Activated CD8-positive, alpha-beta memory T cell treated with anti-CD3 and anti-CD28 coated beads for 4 hours (primary cell): Measurements from ENCODE around the gene WSCD2.

Experiments
- DNase-seq, 2 donors: peaks; one replicate each; pipeline ENCODE4 v3.0.0-alpha.2; 2020; ENCODE audit warnings: low read depth in 2 of 2

The WSCD2 gene

DNA sequence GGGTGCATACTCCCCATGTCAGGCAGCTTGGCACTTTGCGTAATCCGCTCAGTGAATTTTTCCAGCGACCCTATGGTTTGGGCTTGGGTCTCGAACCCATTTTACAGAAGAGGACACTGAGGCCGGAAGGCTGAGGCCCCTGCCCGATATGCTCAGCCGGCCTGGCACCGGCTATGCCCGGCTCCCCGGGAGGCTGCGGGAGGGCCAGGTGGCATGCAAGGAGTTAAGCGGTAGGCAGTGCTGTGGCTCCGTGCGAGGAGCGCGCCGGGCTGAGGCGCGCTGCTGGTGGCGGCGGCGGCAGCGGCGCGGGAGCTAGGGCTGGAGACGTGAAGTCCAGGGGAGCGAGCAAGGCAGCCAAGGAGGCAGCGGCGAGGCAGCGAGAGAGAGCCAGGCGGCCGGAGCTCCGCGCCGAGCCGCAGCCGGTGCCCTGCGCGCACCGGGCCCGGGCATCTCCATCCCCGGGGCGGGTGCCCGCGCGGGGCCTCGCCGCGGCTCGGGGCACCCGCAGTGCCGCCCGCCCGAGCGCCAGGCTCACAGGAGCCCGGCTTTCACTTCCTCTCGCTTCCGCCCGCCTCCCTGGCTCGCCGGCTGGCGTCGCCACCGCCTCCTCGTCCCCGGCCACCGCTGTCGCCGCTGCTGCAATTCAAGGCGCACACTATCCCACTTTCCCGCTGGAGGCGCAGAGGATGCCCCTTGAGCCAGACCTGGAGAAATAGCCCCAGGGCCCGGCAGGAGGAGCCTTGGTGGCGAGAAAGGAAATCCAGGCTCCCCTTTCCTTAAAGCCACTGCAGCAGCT is at the start of gene WSCD2:
Gene WSCD2, plus strand, starts transcription at position 272 of the 796 bp plus-strand sequence. CDS start 66,545 bp downstream, outside the sequence.
- no peak for DNase-seq

DNA sequence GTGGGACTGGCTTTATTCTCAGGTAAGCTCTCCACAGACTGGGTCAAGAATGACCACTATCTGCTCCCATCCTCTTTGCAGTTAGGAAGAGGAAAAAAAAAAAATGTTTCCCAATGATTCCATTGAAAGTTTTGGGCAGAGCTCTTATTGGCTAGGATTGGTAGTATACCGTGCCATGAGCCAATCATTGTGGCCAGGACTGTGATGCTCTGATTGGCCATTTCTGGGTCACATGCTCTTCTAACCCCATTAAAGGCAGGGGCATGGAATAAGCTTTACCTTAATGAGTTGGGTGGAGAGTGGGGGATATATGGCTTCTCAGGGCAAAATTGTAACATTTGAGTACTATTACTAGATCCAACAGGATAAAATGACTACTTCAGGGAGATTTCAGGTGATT is 49.4 kb upstream of the WSCD2 start:
- DNase-seq = no peak

DNA sequence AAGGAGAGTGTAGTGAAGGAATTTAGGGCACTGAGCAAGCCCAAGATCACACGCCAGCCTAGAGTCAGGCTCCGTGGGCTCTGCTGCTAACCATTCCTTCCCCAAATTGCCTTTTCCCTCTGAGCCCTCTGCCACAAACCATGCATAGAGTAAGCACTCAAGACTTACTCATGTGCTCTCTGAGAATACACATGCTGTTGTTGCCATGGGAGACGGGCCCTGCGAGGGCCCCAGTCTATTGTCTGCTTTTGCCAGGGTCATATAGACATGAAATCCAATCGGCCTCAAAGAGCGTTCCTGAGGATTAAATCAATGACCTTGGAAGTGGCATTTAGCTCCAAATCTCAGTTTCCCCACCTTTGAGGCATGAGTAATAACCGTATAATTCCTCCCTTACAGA is 48.7 kb upstream of the WSCD2 start:
- DNase-seq = no peak

DNA sequence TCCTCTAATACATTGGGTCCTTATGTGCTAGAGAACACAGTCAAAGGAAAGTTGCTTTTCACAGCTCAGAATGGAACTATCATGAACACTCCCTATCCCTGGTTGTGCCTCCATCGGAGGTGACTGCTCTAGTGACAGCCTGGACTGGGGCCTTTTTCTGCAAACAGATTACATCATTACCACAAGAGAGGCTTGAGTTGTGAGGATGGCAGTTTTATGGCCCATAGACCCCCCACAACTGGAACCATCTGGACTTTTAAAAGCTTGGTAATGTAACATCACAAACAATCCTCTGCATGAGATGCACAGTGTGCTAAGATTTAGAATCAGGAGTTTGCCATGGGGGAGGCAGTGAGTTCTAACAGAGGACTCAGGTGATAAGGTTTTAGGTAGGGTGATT is 46.6 kb upstream of the WSCD2 start:
- no peak for DNase-seq

DNA sequence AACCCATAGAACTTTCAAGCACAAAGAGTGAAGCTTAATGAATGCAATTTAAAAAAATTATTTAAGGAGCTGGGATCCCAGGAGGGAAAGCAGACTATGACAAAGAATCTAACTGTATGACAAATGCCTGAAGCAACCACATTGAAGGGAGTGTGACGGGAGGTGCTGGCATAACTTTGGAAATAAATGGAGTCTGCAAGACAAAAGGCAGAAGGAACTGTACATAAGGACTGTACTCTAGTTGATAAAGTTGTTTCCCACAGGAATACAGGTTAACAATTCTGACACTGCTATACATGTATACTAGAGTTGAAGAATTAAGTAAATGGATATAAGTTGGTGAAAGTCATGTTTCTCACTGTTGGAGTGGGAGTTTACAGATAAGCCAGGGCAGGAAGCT is 41.2 kb upstream of the WSCD2 start:
- DNase-seq = no peak

DNA sequence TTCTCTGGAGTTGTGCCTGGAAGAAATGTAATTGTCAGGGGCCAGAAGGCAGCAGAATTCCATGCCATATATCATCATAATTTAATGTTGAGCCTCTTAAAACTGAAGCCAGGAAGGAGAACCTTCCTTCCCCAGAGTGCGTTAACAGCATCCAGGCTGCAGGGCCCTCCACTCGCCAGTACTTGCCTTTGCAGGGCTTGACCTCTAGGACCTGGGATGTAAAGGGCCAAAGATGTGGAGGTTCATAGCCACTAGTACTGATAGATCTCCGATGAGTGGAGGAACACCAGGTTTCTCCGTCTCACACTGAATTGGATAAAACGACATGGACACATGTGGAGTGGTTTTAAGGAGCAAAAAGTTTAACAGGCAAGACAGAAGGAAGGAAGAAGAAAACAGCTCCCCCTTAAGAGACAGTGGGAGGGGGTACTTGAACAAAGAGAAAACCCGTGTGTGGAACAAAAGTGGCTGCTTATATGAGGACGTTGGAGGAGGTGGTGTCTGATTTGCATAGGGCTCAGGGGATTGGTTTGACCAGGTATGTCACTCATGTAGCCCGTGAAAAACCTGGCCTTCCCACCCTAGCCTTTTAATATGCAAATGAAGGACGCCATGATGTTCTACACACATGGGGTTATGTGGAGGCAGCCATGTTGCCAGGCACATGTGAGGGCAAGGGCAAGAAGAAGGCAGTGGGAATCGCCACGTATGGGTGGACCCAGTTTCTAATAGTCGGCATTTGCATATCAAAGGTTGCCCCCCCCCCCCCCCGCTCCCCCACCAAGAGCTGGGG is 38.8 kb upstream of the WSCD2 start:
- DNase-seq = no peak

DNA sequence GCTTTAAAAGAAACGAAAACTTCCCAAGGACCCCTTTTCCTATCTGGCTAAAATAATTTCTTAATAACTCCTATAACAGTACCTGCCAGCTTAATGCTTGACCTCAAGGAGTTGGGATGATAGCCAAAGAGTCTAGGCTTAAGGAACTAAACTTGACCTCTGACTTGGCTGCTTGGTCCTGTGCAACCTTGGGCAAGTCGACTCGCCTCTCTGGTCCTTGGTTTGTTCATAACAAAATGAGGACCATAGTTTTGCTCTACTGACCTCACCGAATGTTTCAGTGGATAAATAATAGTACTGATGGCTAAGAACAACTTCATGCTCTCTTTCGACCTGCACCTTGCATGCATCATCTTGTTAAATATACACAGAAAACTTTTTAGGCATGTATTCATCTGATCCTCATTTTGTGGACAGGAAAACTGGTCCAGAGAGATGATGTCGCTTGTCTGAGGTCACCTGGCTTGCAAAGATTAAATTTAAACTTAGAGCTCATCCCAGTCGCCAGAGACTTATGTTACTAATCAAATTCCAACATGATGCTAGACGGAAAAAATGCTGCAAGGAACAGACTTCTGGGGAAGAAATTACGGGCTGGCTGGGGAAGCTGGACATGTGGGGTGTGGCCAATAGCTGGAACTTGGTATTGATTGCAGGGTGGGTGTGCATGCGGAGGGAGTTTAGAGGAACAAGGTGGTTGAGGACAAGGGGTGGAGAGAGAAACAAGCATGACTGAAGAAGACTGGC is 38.0 kb upstream of the WSCD2 start:
- DNase-seq = no peak

DNA sequence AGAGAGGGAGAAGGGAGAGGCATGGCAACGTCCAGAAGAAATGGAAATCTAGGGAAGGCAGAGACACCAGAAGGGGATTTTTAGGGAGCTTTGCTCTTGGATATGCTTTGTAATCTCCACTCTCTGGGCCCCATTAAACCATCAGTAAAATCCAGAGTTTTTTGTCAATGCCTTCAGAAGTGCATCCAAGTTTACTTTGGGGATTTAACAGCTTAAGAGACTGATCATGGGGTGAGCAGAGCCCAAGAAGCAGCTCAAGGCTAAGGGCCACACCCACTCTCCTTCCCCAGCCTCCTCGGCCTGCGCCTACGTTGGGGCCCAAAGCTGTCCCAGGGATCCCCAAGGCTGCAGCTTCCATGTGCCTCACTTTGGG is 37.4 kb upstream of the WSCD2 start:
- no peak for DNase-seq

DNA sequence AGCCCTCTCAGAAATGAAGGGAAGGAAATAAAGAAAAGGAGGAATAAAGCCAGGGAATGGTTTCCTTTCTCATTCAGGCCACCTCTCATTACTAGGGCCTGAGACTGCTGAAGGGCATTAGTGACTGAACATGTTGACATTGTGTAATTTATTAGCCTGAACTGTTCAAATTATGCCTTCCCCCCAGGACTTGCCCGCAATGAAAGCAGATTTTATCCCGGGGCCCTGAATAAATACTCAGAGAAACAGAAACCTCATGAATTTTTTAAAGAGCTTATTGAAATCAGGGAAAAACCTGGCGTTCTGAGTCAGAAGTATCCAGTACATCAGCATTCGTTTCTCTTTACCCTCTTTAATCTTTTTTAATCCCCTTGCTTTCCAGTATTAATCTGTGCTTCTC is 35.9 kb upstream of the WSCD2 start:
- DNase-seq = no peak

DNA sequence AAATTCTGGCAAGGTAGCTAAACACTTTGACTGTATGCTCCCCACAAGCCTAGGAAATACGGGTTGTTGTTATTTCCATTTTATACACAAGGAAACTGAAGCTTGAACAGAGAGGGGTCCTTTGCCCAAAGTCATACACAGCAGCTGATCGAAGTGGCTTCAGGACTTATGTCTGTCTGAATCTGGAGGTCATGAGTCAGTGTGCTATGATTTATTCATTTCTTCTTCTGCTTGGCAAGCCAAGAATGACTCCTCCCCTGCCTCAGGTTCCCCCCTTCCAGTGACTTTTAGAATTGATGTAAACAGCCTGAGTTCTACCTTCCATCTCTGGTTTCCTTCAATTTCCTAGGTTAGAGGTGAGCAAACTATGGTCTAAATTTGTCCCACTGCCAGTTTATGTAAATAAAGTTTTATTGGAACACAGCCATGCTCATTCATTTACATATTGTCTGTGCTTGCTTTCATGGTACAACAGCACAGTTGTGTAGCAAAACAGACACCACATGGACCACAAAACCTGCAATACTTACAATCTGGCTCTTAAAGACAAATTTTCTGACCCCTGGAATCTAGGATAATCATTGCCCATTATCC is 34.9 kb upstream of the WSCD2 start:
- DNase-seq = no peak

DNA sequence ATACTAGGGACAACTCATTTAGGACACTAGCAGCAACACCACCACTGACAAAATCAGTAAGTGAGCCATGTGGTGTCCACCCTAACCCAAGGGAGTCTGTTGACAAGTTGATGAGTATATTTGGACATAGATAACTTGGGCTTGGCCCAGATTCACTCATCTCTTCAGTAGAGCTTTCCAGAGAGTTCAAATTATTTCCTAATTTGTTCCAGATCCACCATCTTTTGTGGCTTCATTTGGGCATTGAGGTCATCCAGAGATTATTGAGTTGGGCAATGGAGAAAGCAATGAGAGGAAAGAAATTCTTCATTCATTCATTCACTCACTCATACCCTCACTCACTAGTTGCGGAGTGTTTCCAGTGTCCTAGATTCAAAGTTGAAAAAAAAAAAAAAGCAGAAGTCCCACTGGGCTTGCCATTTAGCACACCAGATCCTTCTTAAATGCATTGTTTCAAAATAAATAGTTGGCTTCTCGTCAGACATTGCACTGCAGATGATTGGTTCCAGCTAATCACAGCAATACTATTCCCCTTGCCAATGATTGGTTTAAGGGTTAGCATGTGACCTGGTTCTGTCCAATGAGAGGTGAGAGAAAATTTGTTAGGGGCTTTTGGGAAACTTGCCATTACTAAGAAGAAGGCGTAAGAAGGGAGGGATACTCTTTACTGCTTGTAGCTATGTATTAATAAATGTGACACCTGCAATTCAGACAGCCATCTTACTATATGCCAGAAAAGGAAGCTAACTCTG is 31.8 kb upstream of the WSCD2 start:
- no peak for DNase-seq

DNA sequence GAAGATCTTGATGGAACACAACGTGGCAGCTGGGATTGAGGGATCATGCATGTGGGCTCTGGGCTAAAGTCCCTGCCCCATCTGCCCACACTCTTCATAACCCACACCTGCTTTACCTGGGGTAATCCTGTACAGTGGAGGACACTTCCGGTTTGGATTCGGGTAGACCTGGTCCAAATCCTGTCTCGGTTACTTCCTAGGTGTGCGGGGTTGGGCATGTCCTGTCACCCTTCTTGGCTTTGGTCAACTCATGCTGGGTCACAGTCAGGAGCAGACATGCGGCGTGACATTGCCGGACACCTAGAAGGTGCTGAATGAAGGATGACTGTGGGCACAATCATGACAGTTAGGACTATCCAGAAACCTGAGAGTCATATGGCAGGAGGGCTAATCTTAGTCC is 30.7 kb upstream of the WSCD2 start:
- no peak for DNase-seq

DNA sequence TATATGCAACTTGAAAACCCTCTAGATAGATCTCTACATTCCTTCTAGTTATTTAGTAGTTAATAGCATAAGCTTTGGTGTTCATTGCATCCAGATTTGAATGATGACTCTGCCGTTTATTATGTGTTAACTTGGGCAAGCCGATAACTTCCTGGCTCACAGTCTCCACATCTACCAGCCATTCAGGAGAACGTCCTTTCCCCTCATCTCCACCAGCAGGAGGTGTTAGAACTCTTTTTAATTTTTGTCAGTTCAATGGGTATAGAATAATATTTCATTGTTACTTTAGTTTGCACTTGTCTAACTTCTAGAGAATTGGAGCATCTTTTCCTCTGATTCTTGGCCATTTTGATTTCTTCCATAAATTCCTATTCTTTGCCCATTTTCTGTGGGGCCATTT is 30.0 kb upstream of the WSCD2 start:
- no peak for DNase-seq

DNA sequence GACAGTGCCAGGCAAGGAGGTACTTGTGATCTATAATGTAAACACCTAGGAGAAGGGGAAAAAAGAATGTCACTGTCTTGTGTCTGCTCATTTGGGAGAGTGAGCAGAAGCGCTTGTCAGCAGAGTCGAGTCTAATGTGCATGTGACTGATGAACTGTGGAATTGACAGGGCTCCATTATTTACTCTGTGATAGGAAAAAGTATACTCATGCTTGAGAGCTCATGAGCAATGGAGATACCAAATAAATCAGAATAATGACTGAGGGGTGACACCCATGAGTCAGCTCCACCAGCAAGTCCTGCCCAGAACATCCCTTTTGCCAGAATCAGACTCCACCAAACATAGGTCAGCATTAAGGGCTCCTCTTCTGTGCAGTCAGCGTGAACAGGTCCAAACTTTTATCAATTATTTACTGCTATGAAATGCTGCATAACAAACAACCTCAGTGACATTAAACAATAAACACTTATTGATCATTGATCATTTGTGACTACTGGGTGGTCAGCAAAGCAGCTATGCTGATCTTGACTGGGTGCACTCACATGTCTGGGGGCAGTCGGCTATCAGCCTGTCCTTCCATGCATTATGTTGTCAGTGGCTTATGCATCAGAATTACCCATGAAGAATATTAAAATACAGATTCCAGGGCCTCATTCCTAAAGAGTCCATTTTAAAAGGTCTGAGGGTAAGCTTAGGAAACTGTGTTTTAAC is 29.2 kb upstream of the WSCD2 start:
- DNase-seq = no peak

DNA sequence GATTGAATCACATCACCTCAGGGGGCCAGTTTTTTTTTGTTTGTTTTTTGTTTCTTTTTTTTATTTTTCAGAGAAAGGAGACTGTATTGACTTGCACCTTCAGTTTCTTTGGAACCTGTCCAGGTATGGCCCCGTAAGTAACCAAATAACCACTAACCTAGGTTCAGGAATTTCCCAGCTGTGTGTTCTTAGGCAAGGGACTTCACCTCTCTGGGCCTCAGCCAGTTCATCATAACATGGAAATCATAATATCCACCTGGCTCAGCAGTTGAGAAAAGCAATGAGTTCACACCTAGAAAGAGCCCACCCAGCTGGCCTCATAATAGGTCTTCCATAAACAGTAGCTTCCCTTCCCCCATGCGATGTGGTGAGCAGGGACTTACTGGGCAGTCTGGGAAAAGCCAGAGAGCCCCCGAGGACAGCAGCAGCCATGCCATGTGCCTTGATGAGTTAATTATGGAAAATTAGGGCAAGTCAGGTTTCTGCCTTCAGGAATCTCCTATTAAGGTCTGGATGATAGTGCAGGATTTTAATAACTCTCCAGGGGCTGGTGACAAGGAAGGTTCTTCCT is 27.4 kb upstream of the WSCD2 start:
- no peak for DNase-seq

DNA sequence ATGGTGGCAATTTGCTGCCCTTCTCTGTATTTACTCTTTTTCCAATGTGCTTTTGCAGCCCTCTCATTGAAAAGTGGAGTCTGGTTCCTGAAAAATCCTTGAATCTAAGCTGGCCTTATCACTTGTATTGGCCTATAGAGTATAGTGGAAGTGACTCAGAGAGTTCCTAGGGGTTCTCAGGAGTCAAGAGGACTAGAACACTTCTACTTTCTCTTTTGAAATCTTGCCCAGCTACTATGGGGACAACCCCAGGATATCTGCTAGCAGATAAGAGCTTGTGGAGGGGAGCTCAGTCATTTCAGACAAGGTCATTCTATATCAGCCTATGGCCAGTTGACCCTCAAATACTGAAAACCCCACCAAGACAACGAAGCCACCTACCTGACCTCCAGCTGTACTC is 26.7 kb upstream of the WSCD2 start:
- DNase-seq = no peak

DNA sequence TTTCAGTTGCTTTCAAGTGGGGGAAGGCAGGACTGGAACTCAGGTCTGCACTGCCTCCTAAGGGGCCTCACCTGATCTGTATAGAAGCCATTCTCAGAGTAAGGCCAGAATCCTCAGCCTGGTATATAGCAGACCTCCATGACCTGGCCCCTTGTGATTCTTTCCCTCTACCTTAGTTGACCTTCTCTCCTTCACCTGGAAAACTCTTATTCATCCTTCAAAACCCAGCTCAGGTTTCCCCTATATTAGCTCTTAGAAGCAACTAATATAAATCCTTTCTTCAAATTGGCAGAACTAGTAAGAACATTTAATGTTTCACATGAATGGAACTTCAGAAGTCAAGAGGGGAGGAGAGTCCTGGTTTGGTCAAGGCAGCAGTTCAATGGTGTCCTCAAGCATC is 26.0 kb upstream of the WSCD2 start:
- DNase-seq = no peak

DNA sequence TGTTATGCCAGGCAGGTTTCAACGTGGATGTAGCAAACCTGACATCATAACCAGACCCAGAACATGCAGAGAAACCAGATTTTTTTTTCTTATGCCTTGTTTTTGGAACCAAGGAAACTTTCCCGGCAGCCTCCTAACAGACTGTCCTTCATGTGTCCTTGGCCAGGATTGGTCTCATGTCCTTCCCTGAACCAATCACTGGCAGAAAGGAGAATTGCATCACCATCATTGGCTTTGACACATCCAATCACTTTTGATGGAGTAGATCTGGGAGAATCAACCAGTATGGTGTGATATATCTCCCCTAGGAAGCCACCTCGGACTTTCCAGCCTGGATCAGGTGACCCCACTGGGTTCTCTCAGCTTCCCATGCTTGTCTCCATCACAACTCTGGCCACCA is 25.6 kb upstream of the WSCD2 start:
- DNase-seq = no peak

DNA sequence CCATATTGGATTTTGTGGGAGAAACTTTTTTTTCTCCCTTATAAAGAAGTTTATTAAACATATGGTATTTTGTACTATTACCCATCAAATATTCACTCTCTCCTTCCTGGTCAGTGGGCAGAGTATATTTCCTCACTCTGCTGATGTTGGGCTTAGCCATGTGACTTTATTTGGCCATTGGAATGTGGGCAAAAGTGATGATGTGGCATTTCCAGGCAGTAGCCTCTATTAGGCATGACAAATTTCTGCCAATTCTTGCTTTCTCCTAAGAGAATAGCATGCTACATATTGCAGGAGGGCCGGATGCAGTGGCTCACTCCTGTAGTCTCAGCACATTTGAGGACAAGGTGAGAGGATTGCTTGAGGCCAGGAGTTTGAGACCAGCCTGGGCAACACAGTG is 24.4 kb upstream of the WSCD2 start:
- DNase-seq = no peak

DNA sequence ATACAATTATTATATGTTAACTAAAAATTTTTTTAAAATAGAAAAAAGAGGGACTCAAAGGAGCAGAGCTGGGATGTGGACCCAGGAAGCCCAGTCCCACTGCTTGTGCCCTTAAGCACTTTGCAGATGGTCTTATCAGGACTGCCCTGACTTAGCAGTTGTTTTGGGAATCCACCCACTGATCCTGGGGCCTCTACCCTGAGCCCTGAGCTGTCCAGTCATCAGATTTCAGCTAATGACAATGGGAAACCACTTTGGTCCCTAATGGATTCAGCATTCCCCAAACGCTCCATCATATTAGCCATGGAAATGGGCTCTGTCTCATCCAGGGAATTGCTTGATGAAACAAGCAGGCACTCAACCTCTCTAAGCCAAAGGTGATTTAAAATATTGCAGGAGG is 22.5 kb upstream of the WSCD2 start:
- no peak for DNase-seq

DNA sequence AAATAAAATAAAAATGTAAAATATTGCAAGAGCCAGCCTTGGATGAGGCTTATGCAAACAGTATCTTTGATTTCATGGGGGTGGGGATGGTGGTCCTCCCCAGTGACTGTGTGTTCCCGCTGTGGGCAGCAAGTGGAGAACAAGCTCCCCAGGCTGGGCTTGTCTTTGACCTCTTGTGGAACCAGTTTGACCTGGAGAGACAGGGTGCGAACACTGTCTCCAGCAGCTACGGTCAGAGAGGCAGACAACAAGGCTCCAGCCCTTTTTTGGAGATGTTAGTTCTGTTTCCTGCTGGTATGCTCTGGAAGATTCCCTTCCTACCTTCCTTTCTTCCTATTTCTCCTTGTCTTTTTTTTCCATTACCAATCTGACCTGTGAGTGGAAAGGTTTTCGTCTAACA is 21.8 kb upstream of the WSCD2 start:
- DNase-seq = no peak
